Immature natural killer cell (primary cell): ENCODE data around the gene ADGRG7. TPM values are rescaled to one million over a fixed set of nuclear protein-coding genes. Genes with fewer than 3 reads are reported as not detected.

ENCODE experiments used
- DNase-seq, 3 donors: peaks; one replicate each; pipeline ENCODE4 v3.0.0; 2022; ENCODE audit warnings: mixed read lengths in 1 of 3
- H3K27ac Mint-ChIP-seq, 6 donors: one replicate each; pipeline ENCODE4 v1.8.0; 2020; ENCODE audit warnings: mixed read lengths in 6 of 6, mild to moderate bottlenecking in 5 of 6, inconsistent platforms in 4 of 6, moderate library complexity in 3 of 6
- H3K27me3 Mint-ChIP-seq, 3 donors: one replicate each; pipeline ENCODE4 v1.8.0; 2020 to 2021; ENCODE audit warnings: low read depth in 3 of 3, mild to moderate bottlenecking in 3 of 3, mixed read lengths in 3 of 3, moderate library complexity in 3 of 3, inconsistent platforms in 1 of 3
- H3K36me3 Mint-ChIP-seq, 3 donors: one replicate each; pipeline ENCODE4 v1.8.0; 2020; ENCODE audit warnings: mixed read lengths in 3 of 3, inconsistent platforms in 2 of 3, mild to moderate bottlenecking in 2 of 3
- H3K4me1 Mint-ChIP-seq, 2 donors: one replicate each; pipeline ENCODE4 v1.8.0; 2020; ENCODE audit warnings: inconsistent platforms in 2 of 2, mild to moderate bottlenecking in 2 of 2, mixed read lengths in 2 of 2, moderate library complexity in 1 of 2
- H3K4me3 Mint-ChIP-seq, 5 donors: one replicate each; pipeline ENCODE4 v1.8.0; 2020; ENCODE audit warnings: mild to moderate bottlenecking in 5 of 5, mixed read lengths in 5 of 5, inconsistent platforms in 3 of 5, moderate library complexity in 3 of 5
- H3K9me3 Mint-ChIP-seq, 6 donors: one replicate each; pipeline ENCODE4 v1.8.0; 2020; ENCODE audit warnings: mild to moderate bottlenecking in 6 of 6, mixed read lengths in 6 of 6, inconsistent platforms in 4 of 6, moderate library complexity in 3 of 6
- polyA plus RNA-seq, 3 donors: library from polyadenylated mRNA; unstranded; fragments of 300-500 nt; fragmentation: Illumina TruSeq; gene quantifications; one replicate each; pipeline ENCODE4 v1.2.3, GENCODE V29; 2021

ADGRG7 gene
- polyA plus RNA-seq, 3 donors from 2014 or later, result not detected

DNA sequence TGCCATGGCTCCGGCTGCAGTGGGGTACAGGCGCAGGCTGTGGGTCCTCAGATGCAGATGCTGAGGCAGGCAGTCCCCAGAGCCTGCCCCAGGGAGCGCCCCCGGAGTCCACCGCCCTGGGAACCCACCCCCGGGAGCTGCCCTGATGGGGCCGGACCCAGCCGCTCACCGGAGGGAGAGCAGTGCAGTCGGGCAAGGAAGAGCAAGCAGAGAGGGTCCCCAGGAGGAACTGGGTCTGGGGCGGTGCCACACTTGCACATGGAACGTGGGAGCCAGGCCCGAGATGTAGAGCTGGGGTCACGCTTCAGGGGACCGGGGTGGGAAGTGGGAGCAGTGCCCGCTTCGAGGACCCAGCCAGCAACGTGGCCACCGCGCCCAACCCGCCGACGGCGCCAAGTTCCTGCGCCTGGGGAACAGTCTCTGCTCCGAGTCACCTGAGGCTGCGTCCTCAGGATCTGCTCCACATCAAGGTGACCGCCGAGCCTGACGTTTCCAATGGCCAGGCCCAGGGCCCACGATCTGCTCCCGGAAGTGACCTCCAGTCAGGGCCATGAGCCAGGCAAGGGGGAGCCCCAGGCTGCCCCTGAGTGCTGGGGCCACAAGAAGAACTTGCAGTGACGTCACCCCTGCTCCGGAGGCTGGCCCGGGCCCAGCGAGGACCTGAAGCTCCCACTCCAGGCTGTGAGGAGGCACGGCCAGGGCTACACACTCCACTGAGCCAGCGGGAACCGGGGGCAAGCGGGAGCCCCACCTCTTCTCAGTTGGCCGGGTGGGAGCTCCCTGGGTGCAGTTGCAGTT, 72.9 kb downstream of the ADGRG7 start:
- Mint-ChIP-seq H3K4me3 (no peak overlapping the region), H3K36me3 (peaks cover 0 to 4% (median 0%) of the 10 kb centered on the region in 3 donors), H3K9me3 (peaks cover 0 to 1% (median 0%) of the 10 kb centered on the region in 6 donors), H3K27ac (no peak overlapping the region), H3K27me3 (peaks cover 1 to 10% (median 3%) of the 10 kb centered on the region in 3 donors), H3K4me1 (no peaks in the 10 kb centered on the region)
- no peak for DNase-seq

DNA sequence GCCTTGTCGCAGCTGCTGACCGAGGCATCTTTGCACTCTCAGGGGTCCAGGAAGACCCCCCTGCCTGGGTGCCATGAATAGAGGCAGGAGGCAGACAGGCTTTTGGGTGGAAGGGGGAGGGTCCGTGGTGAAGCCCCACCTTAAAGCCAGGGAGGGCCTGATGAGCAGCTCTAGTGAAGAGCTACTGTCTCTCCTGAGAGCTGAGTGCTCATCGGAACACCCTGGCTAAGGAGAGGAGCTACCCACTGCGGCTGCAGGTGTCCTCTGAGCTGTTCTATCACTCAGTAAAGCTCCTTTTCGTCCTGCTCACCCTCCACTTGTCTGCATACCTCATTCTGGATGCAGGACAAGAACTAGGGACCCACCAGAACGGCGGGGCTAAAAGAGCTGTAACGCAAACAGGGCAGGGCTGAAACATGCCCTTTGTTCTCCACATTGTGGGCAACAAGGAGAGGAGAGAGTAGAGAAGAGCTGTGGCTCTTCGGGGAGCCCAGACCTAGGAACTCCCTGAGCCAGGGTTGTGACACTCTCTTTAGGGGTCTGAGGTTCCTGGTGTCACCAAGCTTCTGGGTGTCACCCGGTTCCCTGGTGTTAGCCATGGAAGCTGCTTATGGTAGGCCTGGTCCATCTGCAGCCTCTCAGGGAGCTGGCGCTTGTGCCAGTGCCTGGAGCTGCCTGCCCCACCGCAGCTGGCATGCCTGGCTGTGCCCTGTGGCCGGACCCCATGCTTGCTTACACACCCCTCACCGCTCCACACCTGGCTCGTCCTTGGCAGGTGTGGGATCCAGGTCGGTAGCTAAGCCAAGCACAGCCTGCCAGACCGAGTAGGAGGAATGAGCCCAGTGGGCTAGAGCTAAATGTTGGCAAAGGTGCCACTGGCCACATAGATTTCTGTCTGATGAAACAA, 73.7 kb downstream of the ADGRG7 start:
- H3K4me3 Mint-ChIP-seq, result no peak overlapping the region
- no peak overlapping the region for H3K27ac Mint-ChIP-seq
- no peaks in the 10 kb centered on the region for H3K4me1 Mint-ChIP-seq
- peaks cover 0 to 10% (median 3%) of the 10 kb centered on the region in 3 donors for H3K27me3 Mint-ChIP-seq
- peaks cover 0 to 2% (median 0%) of the 10 kb centered on the region in 6 donors for H3K9me3 Mint-ChIP-seq
- peaks cover 0 to 4% (median 0%) of the 10 kb centered on the region in 3 donors for H3K36me3 Mint-ChIP-seq
- DNase-seq, result no peak

DNA sequence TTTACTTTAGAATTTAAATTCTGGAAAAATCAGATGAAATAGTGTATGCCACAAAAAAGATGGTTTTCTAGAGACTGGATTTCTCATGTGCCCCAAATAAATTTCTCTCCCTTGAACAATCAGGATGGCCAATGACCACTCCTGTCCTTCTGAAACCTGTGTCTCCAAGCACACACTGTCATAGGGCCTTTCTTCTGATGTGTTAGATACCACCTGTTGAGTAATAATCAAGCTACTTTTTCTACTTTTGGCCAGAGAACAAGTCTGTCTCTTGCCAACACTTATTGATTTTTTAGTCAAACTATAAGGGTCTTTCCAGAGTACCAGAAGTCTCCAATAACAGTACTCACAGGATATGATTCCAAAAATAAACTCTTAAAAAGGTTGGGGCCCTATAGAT, 83.8 kb downstream of the ADGRG7 start:
- peaks cover 9 to 30% (median 16%) of the 10 kb centered on the region in 3 donors for H3K27me3 Mint-ChIP-seq
- no peaks in the 10 kb centered on the region for H3K36me3 Mint-ChIP-seq
- no peak for DNase-seq
- H3K4me3 Mint-ChIP-seq, result no peak overlapping the region
- H3K4me1 Mint-ChIP-seq, result no peaks in the 10 kb centered on the region
- no peak overlapping the region for H3K27ac Mint-ChIP-seq
- H3K9me3 Mint-ChIP-seq, result peaks cover 0 to 2% (median 0%) of the 10 kb centered on the region in 6 donors

DNA sequence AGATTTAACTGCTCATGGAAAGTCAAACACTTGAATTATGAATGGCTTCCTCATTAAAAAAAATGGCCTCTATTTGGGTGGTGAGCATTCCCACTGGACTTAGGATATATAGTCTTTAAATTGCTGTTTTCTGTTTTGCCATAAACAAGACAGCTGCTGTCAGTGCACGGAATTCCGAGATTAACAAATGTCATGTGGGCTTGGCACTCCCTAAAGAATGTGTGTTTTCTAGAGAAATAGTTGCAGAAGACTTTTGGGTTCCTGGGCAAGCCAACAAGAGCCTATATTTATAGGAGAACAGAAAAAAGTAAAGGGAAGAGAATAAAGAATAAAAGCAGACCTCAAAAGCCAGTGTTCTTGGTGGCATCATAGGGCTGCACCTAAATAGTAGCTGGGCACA, 86.3 kb downstream of the ADGRG7 start:
- Mint-ChIP-seq H3K4me3 (no peak overlapping the region), H3K27me3 (peaks cover 9 to 34% (median 16%) of the 10 kb centered on the region in 3 donors), H3K36me3 (no peaks in the 10 kb centered on the region), H3K27ac (no peak overlapping the region), H3K4me1 (no peaks in the 10 kb centered on the region), H3K9me3 (peaks cover 0 to 2% (median 0%) of the 10 kb centered on the region in 6 donors)
- no peak for DNase-seq

DNA sequence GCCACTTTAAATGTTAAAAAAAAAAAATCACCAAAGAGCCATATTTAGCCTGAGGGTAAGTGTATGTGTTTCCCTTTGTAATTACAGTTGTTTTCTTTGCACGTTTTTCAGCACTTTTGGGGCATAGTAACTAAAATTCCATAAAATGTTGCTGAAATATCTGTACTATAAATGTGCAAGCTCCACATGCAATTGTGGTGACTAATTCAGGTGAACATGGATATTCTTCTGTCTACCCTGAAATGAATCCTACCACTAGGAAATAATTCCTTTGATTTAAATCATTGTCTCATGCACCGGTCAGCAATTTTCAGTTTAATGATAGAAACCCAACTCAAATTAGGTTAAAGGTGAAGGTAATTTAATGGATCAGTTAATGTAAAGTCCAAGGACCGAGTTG, 86.8 kb downstream of the ADGRG7 start:
- no peaks in the 10 kb centered on the region for H3K36me3 Mint-ChIP-seq
- no peaks in the 10 kb centered on the region for H3K4me1 Mint-ChIP-seq
- H3K4me3 Mint-ChIP-seq, result no peak overlapping the region
- H3K27me3 Mint-ChIP-seq, result peaks cover 7 to 34% (median 16%) of the 10 kb centered on the region in 3 donors
- H3K9me3 Mint-ChIP-seq, result peaks cover 0 to 2% (median 0%) of the 10 kb centered on the region in 6 donors
- H3K27ac Mint-ChIP-seq, result no peak overlapping the region
- no peak for DNase-seq

DNA sequence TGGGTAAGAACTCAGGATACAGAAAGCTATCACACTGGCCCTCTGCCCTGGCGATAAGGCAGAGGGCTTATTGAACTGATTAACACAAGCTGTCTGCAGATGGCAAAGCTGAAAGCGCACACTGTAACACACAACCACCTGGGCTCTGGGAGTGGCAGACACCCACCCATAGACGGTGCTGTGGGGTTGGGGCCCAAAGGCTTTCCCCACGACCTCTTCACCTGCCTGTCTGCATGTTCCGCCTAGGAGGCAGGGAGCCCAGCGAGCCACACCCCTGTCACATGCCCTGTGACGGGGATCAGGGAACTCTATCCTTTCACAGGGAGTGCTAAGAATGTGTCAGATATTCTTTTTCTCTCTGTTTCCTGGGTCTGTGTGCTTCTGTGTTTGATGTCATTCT, 87.8 kb downstream of the ADGRG7 start:
- peaks cover 6 to 34% (median 13%) of the 10 kb centered on the region in 3 donors for H3K27me3 Mint-ChIP-seq

DNA sequence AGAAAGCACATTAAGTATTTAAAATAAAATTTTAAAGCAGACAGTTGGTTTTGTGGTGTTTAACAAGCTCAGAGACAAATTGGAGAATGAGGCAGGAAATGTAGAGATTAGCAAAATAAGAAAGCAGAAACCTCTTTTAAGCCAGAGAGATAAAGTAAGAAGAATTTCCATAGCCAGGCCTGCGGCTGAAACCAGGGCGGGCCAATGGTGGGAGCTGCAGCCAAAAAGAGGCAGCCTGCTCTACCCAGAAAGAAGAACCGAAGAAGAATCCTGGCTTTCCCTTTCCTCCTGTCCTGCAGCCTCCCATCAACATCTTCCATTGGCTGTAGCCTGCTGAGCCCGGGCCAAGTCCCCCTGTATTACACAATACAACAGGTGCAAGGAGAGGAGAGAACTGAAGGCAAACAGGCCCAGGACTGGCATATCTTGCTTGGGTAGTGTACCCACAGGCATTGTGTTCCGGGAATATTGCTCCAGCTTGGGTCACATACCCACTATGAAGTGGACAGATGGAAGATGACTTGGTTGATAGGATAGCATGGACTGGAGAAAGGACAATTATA, 88.4 kb downstream of the ADGRG7 start:
- DNase-seq, result no peak
- Mint-ChIP-seq H3K27ac (no peak overlapping the region), H3K36me3 (no peaks in the 10 kb centered on the region), H3K9me3 (peaks cover 0 to 2% (median 0%) of the 10 kb centered on the region in 6 donors), H3K27me3 (peaks cover 5 to 34% (median 7%) of the 10 kb centered on the region in 3 donors), H3K4me3 (no peak overlapping the region), H3K4me1 (no peaks in the 10 kb centered on the region)

More for the DNA sequence above, 87.8 kb downstream of the ADGRG7 start:
- H3K4me1 Mint-ChIP-seq, result no peaks in the 10 kb centered on the region
- peaks cover 0 to 2% (median 0%) of the 10 kb centered on the region in 6 donors for H3K9me3 Mint-ChIP-seq
- H3K27ac Mint-ChIP-seq, result no peak overlapping the region
- no peak overlapping the region for H3K4me3 Mint-ChIP-seq
- no peak for DNase-seq
- H3K36me3 Mint-ChIP-seq, result no peaks in the 10 kb centered on the region

DNA sequence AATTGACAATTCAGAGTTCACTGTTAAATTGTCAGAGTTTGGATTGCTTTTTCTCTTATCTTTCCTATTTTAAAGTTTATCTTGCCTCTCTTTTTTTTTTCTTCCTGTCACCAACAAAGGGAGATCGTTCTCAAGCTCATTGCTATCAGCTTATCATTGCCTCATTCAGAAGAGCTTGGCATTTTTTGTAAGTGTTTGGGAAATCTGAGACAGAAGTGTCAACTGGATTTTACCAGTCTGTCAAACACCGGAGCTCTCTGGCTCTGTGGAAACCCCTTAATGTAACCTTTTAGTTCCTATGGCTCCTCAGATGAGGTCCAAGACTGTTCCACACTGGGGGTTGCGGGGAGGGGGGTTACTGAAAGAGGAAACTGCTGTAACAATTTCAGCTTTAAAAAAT, 89.3 kb downstream of the ADGRG7 start:
- Mint-ChIP-seq H3K9me3 (peaks cover 0 to 2% (median 0%) of the 10 kb centered on the region in 6 donors), H3K4me3 (no peak overlapping the region), H3K27me3 (peaks cover 5 to 37% (median 7%) of the 10 kb centered on the region in 3 donors), H3K4me1 (no peaks in the 10 kb centered on the region), H3K27ac (no peak overlapping the region), H3K36me3 (no peaks in the 10 kb centered on the region)
- DNase-seq, result no peak

DNA sequence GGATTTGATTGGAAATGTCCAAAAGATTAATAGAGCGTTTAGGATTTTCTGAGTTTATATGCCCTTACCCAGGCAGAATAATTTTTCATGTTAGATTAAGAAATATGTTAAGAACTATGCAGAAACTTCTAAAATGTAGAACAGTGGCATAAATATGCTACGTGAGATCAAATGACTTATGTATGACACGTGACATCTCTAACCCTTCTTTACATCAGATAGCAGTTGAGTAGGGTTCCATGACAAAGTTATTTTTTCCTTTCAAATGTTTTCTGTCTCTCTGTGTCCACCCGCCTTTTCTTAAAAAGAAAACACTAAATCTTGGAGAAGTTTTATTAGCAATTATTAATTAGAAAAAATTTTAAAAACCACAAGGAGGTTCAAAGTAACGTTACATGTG, 91.3 kb downstream of the ADGRG7 start:
- H3K36me3 Mint-ChIP-seq, result no peaks in the 10 kb centered on the region
- DNase-seq, result no peak
- H3K9me3 Mint-ChIP-seq, result peaks cover 0 to 2% (median 0%) of the 10 kb centered on the region in 6 donors
- no peak overlapping the region for H3K4me3 Mint-ChIP-seq
- H3K27ac Mint-ChIP-seq, result no peak overlapping the region
- H3K4me1 Mint-ChIP-seq, result no peaks in the 10 kb centered on the region
- H3K27me3 Mint-ChIP-seq, result peaks cover 2 to 31% (median 5%) of the 10 kb centered on the region in 3 donors

DNA sequence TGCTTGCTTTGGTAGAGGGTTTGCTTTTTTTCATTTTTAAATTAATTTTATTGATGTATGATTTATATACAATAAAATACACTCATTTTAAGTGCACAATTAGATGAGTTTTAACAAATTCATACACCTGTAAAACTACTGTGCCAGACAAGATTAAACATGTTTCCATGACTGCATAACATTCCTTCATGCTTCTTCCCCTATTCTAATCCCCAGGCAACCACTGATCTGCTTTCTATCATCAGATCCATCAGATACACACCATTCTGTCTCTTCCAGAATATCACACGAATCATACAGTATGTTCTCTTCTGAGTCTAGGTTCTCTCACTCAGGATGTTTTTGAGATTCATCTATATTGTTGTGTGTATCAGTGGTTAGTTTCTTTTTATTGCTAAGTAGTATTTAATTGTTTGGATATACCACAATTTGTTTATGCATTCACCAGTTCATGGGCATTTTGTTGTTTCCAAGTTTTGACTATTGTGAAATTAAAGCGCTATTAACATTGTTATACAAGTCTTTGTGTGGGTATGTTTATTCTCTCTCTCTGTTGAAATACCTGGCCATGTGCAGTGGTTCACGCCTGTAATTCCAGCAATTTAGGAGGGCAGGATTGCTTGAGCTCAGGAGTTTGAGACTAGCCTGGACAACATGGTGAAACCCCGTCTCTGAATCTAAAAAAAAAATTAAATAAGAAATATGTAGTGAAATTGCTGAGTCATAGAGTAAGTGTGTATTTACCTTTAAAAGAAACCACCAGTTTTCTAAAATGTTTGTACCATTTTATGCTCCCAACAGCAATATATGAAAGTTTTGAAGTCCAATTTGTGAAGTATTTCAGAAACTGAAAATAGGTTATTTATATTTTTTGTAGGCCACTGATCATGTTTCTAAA, 92.9 kb downstream of the ADGRG7 start:
- Mint-ChIP-seq H3K27ac (no peak overlapping the region), H3K4me1 (no peaks in the 10 kb centered on the region), H3K27me3 (peaks cover 5 to 20% (median 7%) of the 10 kb centered on the region in 3 donors), H3K9me3 (no peaks in the 10 kb centered on the region), H3K36me3 (no peaks in the 10 kb centered on the region), H3K4me3 (no peak overlapping the region)
- DNase-seq, result no peak

DNA sequence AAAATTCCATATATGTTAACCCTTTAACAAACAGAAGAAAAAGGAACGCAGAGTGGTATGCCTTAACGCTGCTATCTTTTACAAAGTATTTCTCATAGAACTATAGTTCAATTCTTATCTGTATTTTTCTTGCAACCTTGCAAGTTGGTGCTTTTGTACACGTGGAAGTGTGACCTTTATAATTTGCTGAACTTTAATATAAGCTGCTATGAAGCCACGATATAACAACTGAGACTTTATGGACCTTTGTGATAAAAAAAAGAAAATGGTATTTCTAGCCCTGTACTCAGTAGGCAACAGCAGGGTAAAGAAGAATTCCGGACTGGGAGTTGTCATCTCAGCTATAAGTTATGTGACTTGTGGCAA, 93.6 kb downstream of the ADGRG7 start:
- Mint-ChIP-seq H3K4me3 (no peak overlapping the region), H3K36me3 (no peaks in the 10 kb centered on the region), H3K27ac (no peak overlapping the region), H3K27me3 (peaks cover 5 to 20% (median 9%) of the 10 kb centered on the region in 3 donors), H3K4me1 (no peaks in the 10 kb centered on the region), H3K9me3 (no peaks in the 10 kb centered on the region)
- no peak for DNase-seq

DNA sequence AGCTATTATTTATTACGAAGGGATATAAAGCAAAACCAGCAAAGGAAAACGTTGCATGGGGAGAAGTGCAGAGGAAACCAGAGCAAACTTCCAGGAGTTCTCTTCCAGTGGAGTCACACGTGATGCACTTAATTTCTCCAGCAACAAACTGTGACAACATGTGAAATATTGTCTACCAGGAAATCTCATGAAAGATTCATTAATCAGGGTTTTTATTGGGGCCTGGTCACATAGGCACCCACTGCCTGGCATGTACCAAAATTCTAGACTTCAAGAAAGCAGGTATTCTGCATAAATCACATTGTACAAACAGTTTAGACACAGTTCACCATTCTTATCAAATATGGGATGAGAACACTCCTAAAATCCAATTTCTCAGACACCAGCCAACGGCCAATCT, 94.5 kb downstream of the ADGRG7 start:
- H3K9me3 Mint-ChIP-seq, result no peaks in the 10 kb centered on the region
- H3K4me3 Mint-ChIP-seq, result no peak overlapping the region
- H3K27me3 Mint-ChIP-seq, result peaks cover 2 to 18% (median 11%) of the 10 kb centered on the region in 3 donors
- H3K4me1 Mint-ChIP-seq, result peaks cover 5 to 6% of the 10 kb centered on the region in 2 donors
- H3K36me3 Mint-ChIP-seq, result no peaks in the 10 kb centered on the region
- H3K27ac Mint-ChIP-seq, result no peak overlapping the region
- DNase-seq, result no peak

DNA sequence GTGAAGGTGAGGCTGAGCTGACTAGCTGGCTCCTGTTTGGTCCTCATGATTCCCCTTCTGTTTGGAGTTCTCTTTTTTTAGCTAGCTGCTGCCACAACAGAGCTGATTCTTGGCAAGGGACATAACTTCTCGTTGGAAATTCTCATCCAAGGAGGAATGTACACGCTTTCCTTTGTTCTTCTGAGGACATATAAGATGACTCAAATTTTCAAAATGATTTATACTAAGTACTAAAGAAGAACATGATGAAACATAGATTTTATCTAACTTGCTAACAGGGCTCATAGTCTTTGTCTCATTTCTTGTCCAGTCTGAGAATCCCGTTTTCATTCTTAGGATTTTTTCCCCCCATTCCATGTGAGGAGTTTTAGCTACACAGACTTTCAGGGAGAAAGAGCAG, 97.0 kb downstream of the ADGRG7 start:
- H3K4me1 Mint-ChIP-seq, result peaks cover 22 to 24% of the 10 kb centered on the region in 2 donors
- H3K9me3 Mint-ChIP-seq, result no peaks in the 10 kb centered on the region
- peaks cover 9 to 18% (median 16%) of the 10 kb centered on the region in 3 donors for H3K27me3 Mint-ChIP-seq
- no peak overlapping the region for H3K4me3 Mint-ChIP-seq
- H3K27ac Mint-ChIP-seq, result no peak overlapping the region
- H3K36me3 Mint-ChIP-seq, result no peaks in the 10 kb centered on the region
- DNase-seq, result no peak
